Skeletal muscle tissue (tissue), 4 donors: ENCODE data around the gene SEZ6. TPM values are rescaled to one million over a fixed set of nuclear protein-coding genes. Genes with fewer than 3 reads are reported as not detected.

ENCODE experiments used
- H3K27ac ChIP-seq: one replicate; pipeline ENCODE4 v1.7.0; 2013; ENCODE audit warnings: mild to moderate bottlenecking, low read depth, low read length, inconsistent platforms
- H3K27me3 ChIP-seq, 3 donors: one replicate each; pipeline ENCODE4 v1.7.0; 2013; ENCODE audit warnings: low read length in 3 of 3; ENCODE audit not compliant: control insufficient read depth in 3 of 3, insufficient read depth in 3 of 3
- H3K36me3 ChIP-seq, 3 donors: one replicate each; pipeline ENCODE4 v1.7.0; 2013; ENCODE audit warnings: low read length in 3 of 3; ENCODE audit not compliant: control insufficient read depth in 3 of 3, insufficient read depth in 3 of 3
- H3K4me1 ChIP-seq, 3 donors: one replicate each; pipeline ENCODE4 v1.7.0; 2013; ENCODE audit warnings: low read length in 3 of 3, mild to moderate bottlenecking in 3 of 3; ENCODE audit not compliant: control insufficient read depth in 3 of 3, insufficient read depth in 3 of 3
- H3K4me3 ChIP-seq, 3 donors: one replicate each; pipeline ENCODE4 v1.7.0; 2013; ENCODE audit warnings: low read length in 3 of 3
- H3K9ac ChIP-seq, 3 donors: one replicate each; pipeline ENCODE4 v1.7.0; 2013; ENCODE audit warnings: low read length in 3 of 3, mild to moderate bottlenecking in 3 of 3, moderate library complexity in 2 of 3, low read depth in 1 of 3
- H3K9me3 ChIP-seq, 3 donors: one replicate each; pipeline ENCODE4 v1.7.0; 2013; ENCODE audit warnings: low read length in 3 of 3; ENCODE audit not compliant: control insufficient read depth in 3 of 3
- total RNA-seq: library from RNA; depleted of rRNA; stranded (reverse); fragments of >200 nt; gene quantifications from one replicate; pipeline ENCODE4 v1.2.3, GENCODE V29; 2014
- donor health status: Osteomylitis.

Gene SEZ6
- total RNA-seq, 1 donor from 2014 or later: not detected

DNA sequence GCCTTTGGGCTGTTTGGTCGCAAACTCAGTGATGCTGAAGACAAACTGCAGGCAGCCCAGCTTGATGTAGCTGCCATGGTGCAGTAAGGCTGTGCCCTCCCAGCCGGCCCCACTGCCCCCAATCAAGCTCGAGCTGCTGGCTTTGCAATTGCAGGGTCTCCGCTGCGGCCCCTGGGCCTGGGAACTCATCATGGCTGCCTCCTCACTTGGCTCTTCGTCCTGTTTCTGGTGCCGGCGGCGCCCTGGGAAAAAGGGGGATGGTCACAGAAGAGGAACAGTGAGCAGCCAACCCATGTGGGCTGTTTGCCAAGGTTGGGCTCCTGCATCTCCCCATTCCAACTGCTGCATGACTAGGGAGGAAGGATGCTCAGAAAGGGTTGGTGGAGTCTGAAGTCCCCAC, 99.6 kb downstream of the SEZ6 start:
- Histone ChIP-seq H3K4me3 (no peak overlapping the region), H3K4me1 (peaks cover 18 to 30% (median 23%) of the 10 kb centered on the region in 3 donors), H3K27me3 (no peaks in the 10 kb centered on the region), H3K9me3 (no peaks in the 10 kb centered on the region), H3K36me3 (peaks cover 46 to 51% (median 51%) of the 10 kb centered on the region in 3 donors), H3K27ac (no peak overlapping the region), H3K9ac (no peak overlapping the region)

Other genes with a start within 250 kb of the SEZ6 start
- gene FAM222B, start 163.2 kb downstream of the SEZ6 start, total RNA-seq: 6.3 TPM
- gene ERAL1, start 151.0 kb downstream of the SEZ6 start, total RNA-seq: 19.3 TPM
- gene FLOT2, start 108.3 kb downstream of the SEZ6 start, total RNA-seq: 25.6 TPM
- gene DHRS13, start 103.0 kb downstream of the SEZ6 start, total RNA-seq: 5.7 TPM
- gene PHF12, start 54.5 kb downstream of the SEZ6 start, total RNA-seq: 8.9 TPM
- gene PIPOX, start 37.1 kb upstream of the SEZ6 start, total RNA-seq: 1.0 TPM
- gene MYO18A, start 174.4 kb upstream of the SEZ6 start, total RNA-seq: 171 TPM
- gene CRYBA1, start 240.8 kb upstream of the SEZ6 start, total RNA-seq: not detected